ENCODE data around the gene NME9. TPM values are rescaled to one million over a fixed set of nuclear protein-coding genes. Genes with fewer than 3 reads are reported as not detected.

Gene NME9
- total RNA-seq, 4 donors from 2014 or later, result 0.38 TPM; not detected in 3

DNA sequence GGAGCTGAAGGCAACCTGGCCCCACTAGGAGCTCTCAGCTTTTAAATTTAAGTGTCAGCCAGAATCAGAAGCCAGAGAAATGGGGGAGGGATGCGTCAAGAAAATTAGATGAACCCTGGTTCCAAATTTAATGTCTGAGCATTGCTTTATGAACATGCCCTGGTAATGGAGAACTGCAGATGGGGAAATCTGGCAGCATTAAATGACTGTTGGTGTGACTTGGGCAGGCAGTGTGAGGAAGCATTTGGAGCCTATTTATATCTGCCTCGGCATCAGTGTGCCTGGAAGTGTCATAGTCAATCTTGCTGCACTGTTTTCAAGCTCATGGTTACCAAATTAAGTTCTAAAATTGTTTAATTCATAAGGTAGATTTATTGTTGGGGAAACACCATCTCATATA is 29.0 kb downstream of the NME9 start:
- DNase-seq (ENCODE audit: low spot score in 2 of 2), result no peak
- no peaks in the 10 kb centered on the region for H3K9me3 ChIP-seq
- peaks cover 22% of the 10 kb centered on the region for H3K36me3 ChIP-seq
- 57% methylated on average over 2 of the region's 2 CpGs for WGBS
- no peaks in the 10 kb centered on the region for H3K4me1 ChIP-seq
- TF ChIP-seq EP300 (IDR thresholded peaks at IDR 0.05), result no peak
- TF ChIP-seq, protein P1, sequence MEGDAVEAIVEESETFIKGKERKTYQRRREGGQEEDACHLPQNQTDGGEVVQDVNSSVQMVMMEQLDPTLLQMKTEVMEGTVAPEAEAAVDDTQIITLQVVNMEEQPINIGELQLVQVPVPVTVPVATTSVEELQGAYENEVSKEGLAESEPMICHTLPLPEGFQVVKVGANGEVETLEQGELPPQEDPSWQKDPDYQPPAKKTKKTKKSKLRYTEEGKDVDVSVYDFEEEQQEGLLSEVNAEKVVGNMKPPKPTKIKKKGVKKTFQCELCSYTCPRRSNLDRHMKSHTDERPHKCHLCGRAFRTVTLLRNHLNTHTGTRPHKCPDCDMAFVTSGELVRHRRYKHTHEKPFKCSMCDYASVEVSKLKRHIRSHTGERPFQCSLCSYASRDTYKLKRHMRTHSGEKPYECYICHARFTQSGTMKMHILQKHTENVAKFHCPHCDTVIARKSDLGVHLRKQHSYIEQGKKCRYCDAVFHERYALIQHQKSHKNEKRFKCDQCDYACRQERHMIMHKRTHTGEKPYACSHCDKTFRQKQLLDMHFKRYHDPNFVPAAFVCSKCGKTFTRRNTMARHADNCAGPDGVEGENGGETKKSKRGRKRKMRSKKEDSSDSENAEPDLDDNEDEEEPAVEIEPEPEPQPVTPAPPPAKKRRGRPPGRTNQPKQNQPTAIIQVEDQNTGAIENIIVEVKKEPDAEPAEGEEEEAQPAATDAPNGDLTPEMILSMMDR (IDR thresholded peaks at IDR 0.05), result no peak
- H3K27ac ChIP-seq, result no peak overlapping the region
- no peaks in the 10 kb centered on the region for H3K27me3 ChIP-seq
- no peak overlapping the region for H3K4me3 ChIP-seq

DNA sequence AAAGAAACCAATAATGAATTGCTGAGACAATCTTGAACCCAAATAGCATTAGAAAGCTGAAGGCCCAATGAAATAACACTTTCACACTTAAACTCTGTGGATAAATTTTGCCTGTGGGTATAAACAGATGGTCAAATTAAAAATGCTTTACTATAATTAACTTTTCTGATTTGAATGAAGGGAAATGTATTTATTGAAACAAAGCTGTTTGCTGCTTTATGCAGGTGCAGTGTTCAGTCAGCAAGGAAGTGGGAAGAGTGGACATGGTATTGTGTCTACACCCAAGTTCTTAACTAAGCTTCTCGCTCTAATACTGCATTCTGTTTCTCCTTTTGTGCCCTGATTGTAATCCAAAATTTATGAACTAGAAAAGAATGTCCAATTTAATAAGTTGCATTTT is 31.8 kb downstream of the NME9 start:
- no peaks in the 10 kb centered on the region for H3K27me3 ChIP-seq
- no peak for DNase-seq (ENCODE audit: low spot score in 2 of 2)
- H3K9me3 ChIP-seq, result no peaks in the 10 kb centered on the region
- TF ChIP-seq, protein P1 (IDR thresholded peaks at IDR 0.05), result no peak
- 93% methylated on average over 1 of the region's 1 CpG for WGBS
- peaks cover 50% of the 10 kb centered on the region for H3K36me3 ChIP-seq
- H3K4me1 ChIP-seq, result no peaks in the 10 kb centered on the region
- H3K4me3 ChIP-seq, result no peak overlapping the region
- H3K27ac ChIP-seq, result no peak overlapping the region

DNA sequence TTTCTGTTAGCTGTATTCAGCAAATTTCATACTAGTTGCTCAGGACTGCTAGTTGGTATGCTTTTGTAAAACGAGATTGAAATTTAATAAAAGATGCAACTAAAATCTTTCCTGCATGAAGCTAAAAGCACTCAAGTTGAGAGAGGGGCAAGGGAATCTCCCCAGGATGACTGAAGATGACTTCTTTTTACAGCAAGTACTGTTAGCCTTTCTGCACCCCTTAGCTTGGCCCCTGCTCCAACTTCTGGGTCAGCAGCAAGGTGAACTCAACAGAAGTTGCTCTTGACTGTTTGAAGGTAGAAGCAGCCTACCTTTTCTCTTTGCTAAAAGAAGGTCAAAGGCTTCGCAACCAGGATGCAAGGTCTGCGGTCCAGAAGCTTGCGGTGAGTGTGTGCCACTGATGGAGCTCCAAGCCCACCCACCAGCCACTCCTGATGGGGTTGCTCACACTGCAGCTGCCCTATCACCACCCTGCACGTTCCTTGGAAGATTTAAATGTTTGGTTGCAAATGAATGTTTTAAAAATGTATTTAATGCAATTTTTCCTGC is 32.5 kb downstream of the NME9 start:
- Histone ChIP-seq H3K27me3 (no peaks in the 10 kb centered on the region), H3K9me3 (no peaks in the 10 kb centered on the region), H3K36me3 (peaks cover 58% of the 10 kb centered on the region), H3K27ac (no peak overlapping the region), H3K4me3 (no peak overlapping the region), H3K4me1 (no peaks in the 10 kb centered on the region)
- no peak for DNase-seq (ENCODE audit: low spot score in 2 of 2)
- WGBS, result 92% methylated on average over 5 of the region's 5 CpGs
- TF ChIP-seq, protein P1 (IDR thresholded peaks at IDR 0.05), result no peak
- TF ChIP-seq POLR2AphosphoS5 (IDR thresholded peaks at IDR 0.05) (no peak), POLR2A (IDR thresholded peaks at IDR 0.05) (no peak)

DNA sequence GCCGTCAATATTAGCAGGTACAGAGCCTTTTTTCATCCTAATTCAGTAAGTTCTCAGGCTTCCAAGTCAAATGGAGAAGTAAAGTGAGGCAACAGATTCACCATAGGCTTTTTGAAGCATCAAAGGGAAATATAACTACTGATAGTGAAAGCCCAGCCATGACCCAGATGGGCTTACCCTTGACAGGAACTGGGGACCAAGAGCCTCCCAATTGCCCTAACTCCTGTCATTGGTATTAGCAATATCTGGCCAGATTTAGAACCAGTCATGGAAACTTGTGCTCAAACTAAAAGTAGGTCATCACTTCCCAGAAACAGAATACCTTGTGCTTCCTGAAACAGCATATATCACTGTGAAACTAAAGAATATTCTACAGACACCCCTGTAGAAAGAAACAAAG is 33.0 kb downstream of the NME9 start:
- 93% methylated on average over 1 of the region's 1 CpG for WGBS
- no peaks in the 10 kb centered on the region for H3K9me3 ChIP-seq
- DNase-seq (ENCODE audit: low spot score in 2 of 2), result no peak
- H3K36me3 ChIP-seq, result peaks cover 62% of the 10 kb centered on the region
- no peak overlapping the region for H3K4me3 ChIP-seq
- TF ChIP-seq POLR2AphosphoS5 (IDR thresholded peaks at IDR 0.05) (no peak), EP300 (IDR thresholded peaks at IDR 0.05) (no peak), POLR2A (IDR thresholded peaks at IDR 0.05) (no peak)
- TF ChIP-seq, protein P1 (IDR thresholded peaks at IDR 0.05), result no peak
- H3K4me1 ChIP-seq, result no peaks in the 10 kb centered on the region
- no peaks in the 10 kb centered on the region for H3K27me3 ChIP-seq
- no peak overlapping the region for H3K27ac ChIP-seq

DNA sequence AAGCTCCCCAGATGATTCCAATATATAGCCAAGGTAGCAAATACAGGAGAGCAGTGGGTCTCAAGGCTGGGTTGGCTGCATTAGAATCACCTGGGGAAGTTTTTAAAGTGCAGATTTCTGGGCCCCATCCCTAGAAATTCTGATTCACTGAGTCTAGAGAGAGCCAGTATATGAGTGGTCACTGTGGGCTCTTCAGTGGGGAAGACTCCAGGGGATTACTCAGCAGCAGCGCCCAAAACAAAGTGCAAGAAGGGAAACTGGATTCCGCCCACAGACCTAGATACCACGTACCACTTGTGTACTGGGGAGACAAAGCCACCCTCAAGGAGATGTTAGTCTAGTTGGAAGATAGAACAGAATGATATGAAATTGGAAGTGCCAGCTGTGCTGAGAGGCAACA is 40.0 kb downstream of the NME9 start:
- H3K4me1 ChIP-seq, result no peaks in the 10 kb centered on the region
- H3K36me3 ChIP-seq, result peaks cover 97% of the 10 kb centered on the region
- H3K9me3 ChIP-seq, result no peaks in the 10 kb centered on the region
- no peak for DNase-seq (ENCODE audit: low spot score in 2 of 2)
- no peak overlapping the region for H3K4me3 ChIP-seq
- no peak overlapping the region for H3K27ac ChIP-seq
- TF ChIP-seq EP300 (IDR thresholded peaks at IDR 0.05) (no peak), POLR2AphosphoS5 (IDR thresholded peaks at IDR 0.05) (no peak), POLR2A (IDR thresholded peaks at IDR 0.05) (no peak)
- TF ChIP-seq, protein P1 (IDR thresholded peaks at IDR 0.05), result no peak
- whole genome bisulfite sequencing, result 95% methylated on average over 3 of the region's 3 CpGs
- H3K27me3 ChIP-seq, result no peaks in the 10 kb centered on the region

Measured in suprapubic skin (tissue), 4 donors.